AG04449 (cell line): ENCODE results near the gene MGP.
A peak's percentile ranks its signal among the peaks of the same experiment; 100 is the strongest.

Experiments used
- CTCF ChIA-PET: fragments of 350-600 bp; formaldehyde crosslinking; extraction: SDS; loops from one replicate; lab custom pipeline; 2021; ENCODE audit warnings: antibody characterized with exemption; lab: Yijun Ruan, JAX
- POLR2A ChIA-PET: fragments of 400-600, 350-600 bp; formaldehyde crosslinking; extraction: SDS; loops from one replicate; lab custom pipeline; 2020; ENCODE audit warnings: antibody characterized with exemption, inconsistent platforms; lab: Yijun Ruan, JAX
- DNase-seq: peaks from one replicate; pipeline ENCODE4 v3.0.0-alpha.2; 2010; ENCODE audit warnings: low read depth, low spot score
- H3K4me3 ChIP-seq: 2 replicates; pipeline ENCODE4 v1.5.1; 2011; ENCODE audit warnings: low read depth, mild to moderate bottlenecking, control low read depth, low read length
- TF ChIP-seq, protein P1 (sequence below): IDR thresholded peaks from one replicate; pipeline ENCODE4 v1.5.1; 2011; ENCODE audit warnings: mild to moderate bottlenecking, moderate library complexity, low read length, control low read depth, inconsistent platforms; ENCODE audit not compliant: insufficient read depth; ENCODE audit errors: missing control alignments

The MGP gene

DNA sequence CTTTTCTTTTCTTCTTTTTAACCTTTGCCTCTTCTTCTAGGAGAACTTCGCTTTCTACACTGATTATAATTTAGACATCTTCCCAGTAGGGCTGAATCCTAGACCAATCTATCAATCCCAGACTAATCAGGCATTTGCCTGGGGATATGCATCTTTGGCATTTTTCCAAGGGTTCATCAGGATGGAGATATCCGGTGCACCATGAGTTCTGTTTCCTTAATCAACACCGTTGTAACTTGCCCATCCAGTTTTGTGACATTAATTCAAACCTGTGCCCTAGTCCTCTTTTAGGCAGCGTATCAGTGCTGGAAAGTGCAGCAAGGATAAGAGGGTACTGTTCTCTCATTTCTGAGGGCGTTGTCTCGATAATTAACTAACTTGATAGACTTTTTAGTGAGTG, 617 bp upstream of the MGP start:
- ChIA-PET CTCF (interaction anchor here (1.1 to 1.4 kb wide), 2 partner anchors 10 to 39 kb away, joined by 3 read pairs; no protein-coding TSS in a partner anchor), POLR2A (no interaction called here)
- TF ChIP-seq, protein P1, sequence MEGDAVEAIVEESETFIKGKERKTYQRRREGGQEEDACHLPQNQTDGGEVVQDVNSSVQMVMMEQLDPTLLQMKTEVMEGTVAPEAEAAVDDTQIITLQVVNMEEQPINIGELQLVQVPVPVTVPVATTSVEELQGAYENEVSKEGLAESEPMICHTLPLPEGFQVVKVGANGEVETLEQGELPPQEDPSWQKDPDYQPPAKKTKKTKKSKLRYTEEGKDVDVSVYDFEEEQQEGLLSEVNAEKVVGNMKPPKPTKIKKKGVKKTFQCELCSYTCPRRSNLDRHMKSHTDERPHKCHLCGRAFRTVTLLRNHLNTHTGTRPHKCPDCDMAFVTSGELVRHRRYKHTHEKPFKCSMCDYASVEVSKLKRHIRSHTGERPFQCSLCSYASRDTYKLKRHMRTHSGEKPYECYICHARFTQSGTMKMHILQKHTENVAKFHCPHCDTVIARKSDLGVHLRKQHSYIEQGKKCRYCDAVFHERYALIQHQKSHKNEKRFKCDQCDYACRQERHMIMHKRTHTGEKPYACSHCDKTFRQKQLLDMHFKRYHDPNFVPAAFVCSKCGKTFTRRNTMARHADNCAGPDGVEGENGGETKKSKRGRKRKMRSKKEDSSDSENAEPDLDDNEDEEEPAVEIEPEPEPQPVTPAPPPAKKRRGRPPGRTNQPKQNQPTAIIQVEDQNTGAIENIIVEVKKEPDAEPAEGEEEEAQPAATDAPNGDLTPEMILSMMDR, result no peak
- no peak for DNase-seq
- H3K4me3 ChIP-seq, result no peak overlapping the region

DNA sequence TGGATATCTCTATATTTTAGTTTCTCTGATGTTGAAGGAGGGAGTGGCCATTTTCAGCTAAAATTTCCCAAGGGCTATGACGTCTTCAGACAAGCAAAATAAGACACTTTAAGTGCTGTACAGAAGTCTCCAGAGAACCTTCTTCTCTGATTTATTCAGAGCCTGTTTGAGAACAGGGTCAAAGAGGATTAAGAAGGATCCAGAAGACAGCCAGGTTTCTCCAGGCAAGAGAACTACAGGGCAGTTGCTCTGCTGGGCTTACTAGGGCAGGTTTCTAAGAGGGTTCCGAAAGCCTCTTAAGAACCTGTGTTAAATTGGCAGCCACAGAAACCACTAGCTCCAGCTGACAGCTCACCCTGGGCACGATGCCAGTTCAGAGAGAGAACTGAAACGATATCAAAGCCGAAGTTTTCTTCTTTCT, 1.2 kb downstream of the MGP start:
- TF ChIP-seq, protein P1, result no peak
- peak; percentile 26 for DNase-seq
- CTCF ChIA-PET, result interaction anchor here (0.9 to 1.4 kb wide), 2 partner anchors 14 to 50 kb away, joined by 3 read pairs; no protein-coding TSS in a partner anchor
- H3K4me3 ChIP-seq, result 0 out of 2 replicates have a peak overlapping the region, but pooled peaks have one; percentile 13
- POLR2A ChIA-PET, result no interaction called here

DNA sequence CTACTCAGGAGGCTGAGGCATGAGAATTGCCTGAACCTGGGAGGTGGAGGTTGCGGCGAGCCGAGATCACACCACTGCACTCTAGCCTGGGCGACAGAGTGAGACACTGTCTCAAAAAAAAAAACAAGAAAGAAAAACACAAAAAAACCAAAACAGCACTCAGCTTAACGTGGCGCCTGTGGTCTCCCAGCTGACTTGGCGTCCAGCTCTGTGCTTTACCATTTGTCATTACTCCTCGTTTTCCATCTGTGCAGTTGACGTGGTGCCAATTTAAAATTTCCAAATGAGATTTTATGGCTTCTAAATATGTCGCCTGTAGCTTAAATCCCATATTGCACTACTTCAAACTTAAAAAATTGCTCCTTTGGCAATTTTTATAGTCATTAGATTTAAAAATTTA, 2.0 kb downstream of the MGP start:
- no peak for DNase-seq
- POLR2A ChIA-PET, result no interaction called here
- CTCF ChIA-PET, result interaction anchor here (0.9 to 1.4 kb wide), 5 partner anchors 13 to 112 kb away, joined by 3 to 4 read pairs (median 3); no protein-coding TSS in a partner anchor
- H3K4me3 ChIP-seq, result no peak overlapping the region
- TF ChIP-seq, protein P1, result no peak

GRCh38 chr12:14880890-14881453, 4.7 kb downstream of the MGP start:
- H3K4me3 ChIP-seq, result no peak overlapping the region
- TF ChIP-seq, protein P1, result no peak
- CTCF ChIA-PET, result no interaction called here
- POLR2A ChIA-PET, result no interaction called here
- DNase-seq, result no peak

DNA sequence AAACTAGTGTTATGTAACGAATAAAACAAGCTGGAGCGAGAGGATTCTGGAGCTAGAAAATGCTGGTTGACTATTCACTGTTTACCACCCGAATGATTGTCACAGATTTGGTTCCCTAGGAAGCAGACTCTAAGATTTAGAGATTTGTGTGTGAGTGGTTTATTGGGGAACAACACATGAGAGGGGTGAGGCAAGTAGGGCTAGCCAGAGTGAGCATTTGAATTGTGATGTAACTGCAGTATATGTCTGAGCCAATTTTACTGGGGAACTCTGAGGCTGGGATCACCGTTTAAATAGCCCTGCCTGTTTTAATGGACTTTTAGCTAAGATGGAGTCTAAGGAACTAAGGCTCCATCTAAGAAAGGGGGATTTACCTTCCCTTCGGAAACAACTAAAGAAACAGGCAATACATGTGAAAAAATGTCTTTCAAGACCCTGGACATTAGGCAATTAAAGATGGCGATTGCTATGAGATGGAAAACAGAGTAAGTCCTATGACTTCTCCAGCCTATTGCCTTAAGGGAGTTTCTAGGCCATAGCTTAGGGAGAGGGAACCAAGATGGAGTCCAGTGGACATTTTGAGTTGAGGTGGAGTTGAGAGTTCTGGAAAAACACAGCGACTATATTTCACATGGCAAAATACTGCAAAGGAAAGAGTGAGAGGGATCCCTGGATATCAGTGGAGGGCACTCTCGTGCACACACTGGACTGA, 6.3 kb downstream of the MGP start:
- ChIA-PET POLR2A (no interaction called here), CTCF (no interaction called here)
- H3K4me3 ChIP-seq, result no peak overlapping the region
- no peak for DNase-seq
- TF ChIP-seq, protein P1, result no peak

DNA sequence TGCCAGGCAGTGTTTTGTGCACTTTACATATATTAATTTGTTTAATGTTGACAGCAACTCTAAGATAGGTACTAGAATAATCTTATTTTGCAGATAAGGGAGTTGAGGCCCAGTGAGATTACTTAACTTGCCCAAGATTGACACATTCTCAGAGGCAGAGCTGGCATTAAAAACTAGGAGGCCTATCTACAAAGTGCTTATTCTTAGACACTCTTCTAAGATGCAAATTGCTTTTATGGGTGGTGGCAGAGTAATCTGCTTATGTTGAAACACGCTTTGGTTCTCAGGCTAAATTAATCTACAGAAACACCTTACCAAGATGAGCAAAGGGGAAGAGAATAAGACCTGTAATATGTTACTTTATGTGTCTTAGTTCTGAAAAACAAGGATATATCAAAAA, 7.2 kb downstream of the MGP start:
- ChIA-PET POLR2A (no interaction called here), CTCF (no interaction called here)

More for the DNA sequence above, 7.2 kb downstream of the MGP start:
- no peak overlapping the region for H3K4me3 ChIP-seq
- TF ChIP-seq, protein P1, result no peak
- DNase-seq, result no peak
